LNCaP clone FGC (cell line): Measurements from ENCODE around the gene MYO1G.

Source experiments
- DNase-seq: peaks from one replicate; pipeline ENCODE4 v3.0.0-alpha.2; 2011; ENCODE audit warnings: low read depth
- H3K4me3 ChIP-seq: 2 replicates; pipeline ENCODE4 v1.5.1; 2011; ENCODE audit warnings: mild to moderate bottlenecking, low read depth, low read length, control low read depth
- TF ChIP-seq, protein P1 (sequence below): IDR thresholded peaks from 2 replicates; pipeline ENCODE4 v1.5.1; 2012; ENCODE audit warnings: mild to moderate bottlenecking; ENCODE audit not compliant: control insufficient read depth, insufficient read depth; ENCODE audit errors: extremely low read depth

MYO1G gene

GRCh38 chr7:44960011-44960580 lies 18.7 kb downstream of the MYO1G start:
- H3K4me3 ChIP-seq = no peak overlapping the region
- TF ChIP-seq, protein P1, sequence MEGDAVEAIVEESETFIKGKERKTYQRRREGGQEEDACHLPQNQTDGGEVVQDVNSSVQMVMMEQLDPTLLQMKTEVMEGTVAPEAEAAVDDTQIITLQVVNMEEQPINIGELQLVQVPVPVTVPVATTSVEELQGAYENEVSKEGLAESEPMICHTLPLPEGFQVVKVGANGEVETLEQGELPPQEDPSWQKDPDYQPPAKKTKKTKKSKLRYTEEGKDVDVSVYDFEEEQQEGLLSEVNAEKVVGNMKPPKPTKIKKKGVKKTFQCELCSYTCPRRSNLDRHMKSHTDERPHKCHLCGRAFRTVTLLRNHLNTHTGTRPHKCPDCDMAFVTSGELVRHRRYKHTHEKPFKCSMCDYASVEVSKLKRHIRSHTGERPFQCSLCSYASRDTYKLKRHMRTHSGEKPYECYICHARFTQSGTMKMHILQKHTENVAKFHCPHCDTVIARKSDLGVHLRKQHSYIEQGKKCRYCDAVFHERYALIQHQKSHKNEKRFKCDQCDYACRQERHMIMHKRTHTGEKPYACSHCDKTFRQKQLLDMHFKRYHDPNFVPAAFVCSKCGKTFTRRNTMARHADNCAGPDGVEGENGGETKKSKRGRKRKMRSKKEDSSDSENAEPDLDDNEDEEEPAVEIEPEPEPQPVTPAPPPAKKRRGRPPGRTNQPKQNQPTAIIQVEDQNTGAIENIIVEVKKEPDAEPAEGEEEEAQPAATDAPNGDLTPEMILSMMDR = no peak
- no peak for DNase-seq

- TF ChIP-seq, protein P1 = no peak
- H3K4me3 ChIP-seq = no peak overlapping the region
- no peak for DNase-seq
These were observed 19.3 kb downstream of the MYO1G start for GRCh38 chr7:44959433-44959951.

GRCh38 chr7:44958645-44959344 lies 20.0 kb downstream of the MYO1G start:
- TF ChIP-seq, protein P1 = no peak
- no peak overlapping the region for H3K4me3 ChIP-seq
- no peak for DNase-seq

GRCh38 chr7:44956157-44956766 lies 22.6 kb downstream of the MYO1G start:
- no peak overlapping the region for H3K4me3 ChIP-seq
- TF ChIP-seq, protein P1 = no peak
- no peak for DNase-seq

GRCh38 chr7:44955733-44956132 lies 23.1 kb downstream of the MYO1G start:
- TF ChIP-seq, protein P1 = no peak

DNA sequence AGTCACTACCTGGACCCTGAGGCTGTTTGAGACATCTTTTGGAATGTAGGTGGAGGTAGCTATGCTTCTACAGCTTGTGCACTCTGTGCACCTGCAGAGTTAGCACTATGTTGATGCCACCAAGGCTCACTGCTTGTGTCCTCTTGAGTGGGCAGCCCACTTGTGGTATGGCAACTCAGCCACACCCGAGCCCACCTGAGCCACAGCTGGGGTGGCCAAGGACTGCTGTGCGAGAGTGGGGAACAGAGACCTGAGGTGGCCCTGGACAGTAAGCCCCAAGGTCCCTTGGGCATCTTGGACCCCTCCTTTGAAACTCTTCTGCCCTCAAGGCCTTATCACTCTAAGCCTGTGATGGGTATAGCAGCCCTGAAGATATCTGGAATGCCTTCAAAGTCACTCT lies 25.7 kb downstream of the MYO1G start:
- TF ChIP-seq, protein P1 = no peak
- no peak overlapping the region for H3K4me3 ChIP-seq
- no peak for DNase-seq

More at GRCh38 chr7:44955733-44956132, 23.1 kb downstream of the MYO1G start:
- no peak for DNase-seq
- no peak overlapping the region for H3K4me3 ChIP-seq
